AG09309 (cell line): ENCODE data around the gene NUP155.
"Not testable (repeated sequence)": the region's sequence is repeated elsewhere in the genome, so short reads cannot be mapped to it uniquely, and the experiment has no call there.

Experiments used
- DNase-seq: peaks from one replicate; pipeline ENCODE4 v3.0.0-alpha.2; 2010; ENCODE audit warnings: low read depth
- H3K4me3 ChIP-seq: 2 replicates; pipeline ENCODE4 v1.5.1; 2011; ENCODE audit warnings: mild to moderate bottlenecking, low read depth, low read length, moderate library complexity; ENCODE audit not compliant: control insufficient read depth
- TF ChIP-seq, protein P1 (sequence below): IDR thresholded peaks from 2 replicates; pipeline ENCODE4 v1.5.1; 2011; ENCODE audit warnings: mild to moderate bottlenecking, low read depth, low read length, inconsistent platforms; ENCODE audit not compliant: insufficient read depth, control insufficient read depth; ENCODE audit errors: missing control alignments

Gene NUP155

GRCh38 chr5:37370864-37371726, at the start of gene NUP155:
TSS of gene NUP155 (minus strand) at chr5:37371106. CDS start at chr5:37370977, 129 bp downstream.
- TF ChIP-seq, protein P1, sequence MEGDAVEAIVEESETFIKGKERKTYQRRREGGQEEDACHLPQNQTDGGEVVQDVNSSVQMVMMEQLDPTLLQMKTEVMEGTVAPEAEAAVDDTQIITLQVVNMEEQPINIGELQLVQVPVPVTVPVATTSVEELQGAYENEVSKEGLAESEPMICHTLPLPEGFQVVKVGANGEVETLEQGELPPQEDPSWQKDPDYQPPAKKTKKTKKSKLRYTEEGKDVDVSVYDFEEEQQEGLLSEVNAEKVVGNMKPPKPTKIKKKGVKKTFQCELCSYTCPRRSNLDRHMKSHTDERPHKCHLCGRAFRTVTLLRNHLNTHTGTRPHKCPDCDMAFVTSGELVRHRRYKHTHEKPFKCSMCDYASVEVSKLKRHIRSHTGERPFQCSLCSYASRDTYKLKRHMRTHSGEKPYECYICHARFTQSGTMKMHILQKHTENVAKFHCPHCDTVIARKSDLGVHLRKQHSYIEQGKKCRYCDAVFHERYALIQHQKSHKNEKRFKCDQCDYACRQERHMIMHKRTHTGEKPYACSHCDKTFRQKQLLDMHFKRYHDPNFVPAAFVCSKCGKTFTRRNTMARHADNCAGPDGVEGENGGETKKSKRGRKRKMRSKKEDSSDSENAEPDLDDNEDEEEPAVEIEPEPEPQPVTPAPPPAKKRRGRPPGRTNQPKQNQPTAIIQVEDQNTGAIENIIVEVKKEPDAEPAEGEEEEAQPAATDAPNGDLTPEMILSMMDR: no peak
- DNase-seq: peak; percentile 67
- peak within 1 kb of the TSS; percentile 89 for H3K4me3 ChIP-seq

DNA sequence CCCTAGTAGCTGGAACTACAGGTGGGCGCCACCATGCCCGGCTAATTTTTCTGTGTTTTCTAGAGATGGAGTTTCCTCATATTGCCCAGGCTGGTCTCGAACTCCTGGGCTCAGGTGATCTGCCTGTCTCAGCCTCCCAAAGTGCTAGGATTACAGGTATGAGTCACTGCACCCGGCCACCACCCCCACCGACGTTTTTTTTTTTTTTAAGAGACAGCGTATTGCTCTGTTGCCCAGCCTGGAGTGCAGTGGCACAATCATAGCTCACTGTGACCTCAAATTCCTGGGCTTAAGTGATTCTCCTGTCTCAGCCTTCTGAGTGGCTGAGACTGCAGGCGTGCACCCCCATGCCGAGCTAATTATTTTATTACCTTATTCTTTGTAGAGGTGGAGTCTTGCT, 46.4 kb upstream of the NUP155 start:
- no peak overlapping the region for H3K4me3 ChIP-seq
- TF ChIP-seq, protein P1: no peak
- no peak for DNase-seq

- not testable (repeated sequence) for DNase-seq, H3K4me3 ChIP-seq
These were observed 44.5 kb upstream of the NUP155 start for GRCh38 chr5:37415456-37415855.

GRCh38 chr5:37412515-37412914, 41.6 kb upstream of the NUP155 start:
- DNase-seq: no peak
- H3K4me3 ChIP-seq: no peak overlapping the region
- TF ChIP-seq, protein P1: no peak

- TF ChIP-seq, protein P1: no peak
- H3K4me3 ChIP-seq: no peak overlapping the region
- DNase-seq: no peak
These were observed 29.6 kb upstream of the NUP155 start for GRCh38 chr5:37400501-37400900.

DNA sequence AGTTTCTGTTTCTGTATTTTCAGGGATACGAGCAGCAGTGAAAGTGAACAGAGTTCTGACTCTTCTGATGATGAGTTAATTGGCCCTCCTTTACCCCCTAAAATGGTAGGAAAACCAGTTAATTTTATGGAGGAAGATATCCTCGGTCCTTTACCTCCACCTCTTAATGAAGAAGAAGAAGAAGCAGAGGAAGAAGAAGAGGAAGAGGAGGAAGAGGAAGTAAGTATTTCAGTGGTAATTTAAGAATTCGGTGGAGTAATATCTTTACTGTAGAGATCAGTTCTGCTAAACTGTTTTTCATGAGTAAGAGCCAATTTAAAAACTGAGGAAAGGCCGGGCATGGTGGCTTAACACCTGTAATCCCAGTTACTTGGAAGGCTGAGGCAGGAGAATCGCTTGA, 25.4 kb upstream of the NUP155 start:
- no peak overlapping the region for H3K4me3 ChIP-seq
- no peak for DNase-seq

GRCh38 chr5:37391591-37391990, 20.7 kb upstream of the NUP155 start:
- H3K4me3 ChIP-seq: no peak overlapping the region
- TF ChIP-seq, protein P1: no peak
- DNase-seq: no peak

More for the DNA sequence above, 25.4 kb upstream of the NUP155 start:
- TF ChIP-seq, protein P1: no peak
